ENCODE data around the gene REELD1.

REELD1 gene

DNA sequence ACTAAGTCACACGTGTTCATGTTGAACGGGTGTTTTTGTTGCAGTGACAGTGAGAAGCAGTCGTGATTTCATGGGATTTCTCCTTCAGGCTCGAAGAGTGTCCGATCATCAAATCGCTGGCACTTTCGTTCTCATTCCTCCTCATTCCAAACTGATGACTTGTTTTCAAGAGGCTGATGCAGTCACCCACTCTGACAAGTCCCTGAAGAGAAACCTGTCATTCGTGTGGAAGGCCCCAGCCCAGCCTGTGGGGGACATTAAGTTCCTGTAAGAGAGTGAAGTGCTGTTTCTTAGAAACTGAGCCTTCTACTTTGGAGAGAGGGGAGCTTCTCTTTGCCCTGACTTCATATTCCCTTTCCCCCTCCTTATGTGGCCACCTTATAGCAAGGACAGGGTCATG lies 8.0 kb downstream of the REELD1 start:
- H3K9me3 ChIP-seq (ENCODE audit: insufficient read depth, low read depth, low read length) = no peaks in the 10 kb centered on the region
- H3K9ac ChIP-seq (ENCODE audit: low read depth, low read length, poor library complexity, severe bottlenecking) = no peak overlapping the region
- no peaks in the 10 kb centered on the region for H3K4me1 ChIP-seq (ENCODE audit: insufficient read depth, low read length, poor library complexity, severe bottlenecking)
- H3K4me3 ChIP-seq (ENCODE audit: low read length, poor library complexity, severe bottlenecking) = no peak overlapping the region
- no peaks in the 10 kb centered on the region for H3F3A ChIP-seq (ENCODE audit: low read depth)
- no peaks in the 10 kb centered on the region for H3K79me2 ChIP-seq (ENCODE audit: insufficient read depth, low read length)
- no peaks in the 10 kb centered on the region for H3K27me3 ChIP-seq (ENCODE audit: insufficient read depth, low read length, poor library complexity, severe bottlenecking)
- no peaks in the 10 kb centered on the region for H4K20me1 ChIP-seq (ENCODE audit: insufficient read depth, low read length, poor library complexity, severe bottlenecking)
- no peaks in the 10 kb centered on the region for H3K36me3 ChIP-seq (ENCODE audit: insufficient read depth, low read length)
- H2AFZ ChIP-seq (ENCODE audit: low read length) = no peak overlapping the region
- no peak for TF ChIP-seq EZH2phosphoT487 (IDR thresholded peaks at IDR 0.05; ENCODE audit: borderline replicate concordance)
- TF ChIP-seq, protein P1, sequence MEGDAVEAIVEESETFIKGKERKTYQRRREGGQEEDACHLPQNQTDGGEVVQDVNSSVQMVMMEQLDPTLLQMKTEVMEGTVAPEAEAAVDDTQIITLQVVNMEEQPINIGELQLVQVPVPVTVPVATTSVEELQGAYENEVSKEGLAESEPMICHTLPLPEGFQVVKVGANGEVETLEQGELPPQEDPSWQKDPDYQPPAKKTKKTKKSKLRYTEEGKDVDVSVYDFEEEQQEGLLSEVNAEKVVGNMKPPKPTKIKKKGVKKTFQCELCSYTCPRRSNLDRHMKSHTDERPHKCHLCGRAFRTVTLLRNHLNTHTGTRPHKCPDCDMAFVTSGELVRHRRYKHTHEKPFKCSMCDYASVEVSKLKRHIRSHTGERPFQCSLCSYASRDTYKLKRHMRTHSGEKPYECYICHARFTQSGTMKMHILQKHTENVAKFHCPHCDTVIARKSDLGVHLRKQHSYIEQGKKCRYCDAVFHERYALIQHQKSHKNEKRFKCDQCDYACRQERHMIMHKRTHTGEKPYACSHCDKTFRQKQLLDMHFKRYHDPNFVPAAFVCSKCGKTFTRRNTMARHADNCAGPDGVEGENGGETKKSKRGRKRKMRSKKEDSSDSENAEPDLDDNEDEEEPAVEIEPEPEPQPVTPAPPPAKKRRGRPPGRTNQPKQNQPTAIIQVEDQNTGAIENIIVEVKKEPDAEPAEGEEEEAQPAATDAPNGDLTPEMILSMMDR (conservative IDR thresholded peaks at IDR 0.05; ENCODE audit: low read length) = no peak
- H3K4me2 ChIP-seq (ENCODE audit: low read depth, low read length, poor library complexity, severe bottlenecking) = no peak overlapping the region
- no peaks in the 10 kb centered on the region for H3K9me2 ChIP-seq (replicated peaks; ENCODE audit: low read depth, low read length)

DNA sequence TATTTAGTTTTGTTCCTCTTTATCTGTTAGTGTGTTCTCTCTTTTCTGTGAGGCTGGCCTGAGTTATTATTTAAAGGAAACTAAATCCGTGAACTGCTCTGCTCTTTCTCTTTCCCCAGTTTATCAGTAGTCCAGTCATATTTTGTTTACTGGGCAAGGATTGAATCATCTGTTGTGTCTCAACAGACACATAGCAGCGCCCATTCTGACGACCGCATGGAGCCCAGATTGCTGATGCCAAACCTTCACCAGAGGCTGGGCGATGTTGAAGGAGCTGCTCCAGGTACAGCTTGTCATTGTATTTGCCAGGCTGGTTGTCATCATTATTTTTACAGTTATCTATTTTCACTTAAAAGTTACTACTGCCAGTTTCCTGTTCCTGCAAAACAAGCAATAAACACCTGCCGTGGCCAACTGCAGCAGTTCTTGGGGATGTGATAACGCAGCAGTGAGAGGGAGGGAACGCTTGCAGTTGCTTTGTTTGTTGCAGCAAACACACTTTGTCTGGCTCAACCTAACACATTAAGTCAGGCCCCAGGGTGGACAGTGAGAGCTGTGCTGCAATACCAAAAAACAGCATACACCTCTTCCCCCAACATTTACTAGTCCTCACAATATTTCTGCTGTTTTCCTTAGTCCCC lies 10.1 kb downstream of the REELD1 start:
- H3K4me1 ChIP-seq (ENCODE audit: insufficient read depth, low read length, poor library complexity, severe bottlenecking) = no peaks in the 10 kb centered on the region
- no peaks in the 10 kb centered on the region for H3K79me2 ChIP-seq (ENCODE audit: insufficient read depth, low read length)
- no peaks in the 10 kb centered on the region for H3F3A ChIP-seq (ENCODE audit: low read depth)
- peak overlapping the region; percentile 24; the same call in 1 of the 2 replicates for H2AFZ ChIP-seq (ENCODE audit: low read length)
- H3K36me3 ChIP-seq (ENCODE audit: insufficient read depth, low read length) = no peaks in the 10 kb centered on the region
- no peak for TF ChIP-seq EZH2phosphoT487 (IDR thresholded peaks at IDR 0.05; ENCODE audit: borderline replicate concordance)
- TF ChIP-seq, protein P1 (conservative IDR thresholded peaks at IDR 0.05; ENCODE audit: low read length) = no peak
- no peak overlapping the region for H3K4me2 ChIP-seq (ENCODE audit: low read depth, low read length, poor library complexity, severe bottlenecking)
- no peaks in the 10 kb centered on the region for H3K9me3 ChIP-seq (ENCODE audit: insufficient read depth, low read depth, low read length)
- no peaks in the 10 kb centered on the region for H3K27me3 ChIP-seq (ENCODE audit: insufficient read depth, low read length, poor library complexity, severe bottlenecking)
- H3K9me2 ChIP-seq (replicated peaks; ENCODE audit: low read depth, low read length) = no peaks in the 10 kb centered on the region
- H4K20me1 ChIP-seq (ENCODE audit: insufficient read depth, low read length, poor library complexity, severe bottlenecking) = no peaks in the 10 kb centered on the region
- no peak overlapping the region for H3K9ac ChIP-seq (ENCODE audit: low read depth, low read length, poor library complexity, severe bottlenecking)
- H3K4me3 ChIP-seq (ENCODE audit: low read length, poor library complexity, severe bottlenecking) = no peak overlapping the region

DNA sequence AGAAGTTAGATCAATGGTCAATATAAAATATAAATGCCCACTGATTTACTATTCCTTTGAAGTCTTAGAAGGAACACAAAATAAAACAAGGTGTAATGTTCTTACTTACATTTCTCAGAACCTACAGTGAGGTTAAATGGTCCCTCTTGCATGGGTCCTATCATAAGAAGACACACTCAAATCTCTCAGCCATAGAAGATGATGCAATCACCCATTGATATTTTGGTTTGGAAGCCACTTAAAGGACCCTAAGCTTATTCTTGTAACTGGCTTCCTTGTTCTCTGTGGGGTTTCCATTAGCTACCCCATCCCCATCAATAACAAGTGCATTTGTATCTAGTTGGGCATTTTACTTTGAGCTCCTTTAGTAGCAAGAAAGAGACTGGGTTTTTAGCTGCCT lies 15.1 kb downstream of the REELD1 start:
- Histone ChIP-seq H3K27me3 (ENCODE audit: insufficient read depth, low read length, poor library complexity, severe bottlenecking) (no peaks in the 10 kb centered on the region), H2AFZ (ENCODE audit: low read length) (no peak overlapping the region), H3K79me2 (ENCODE audit: insufficient read depth, low read length) (no peaks in the 10 kb centered on the region), H3K36me3 (ENCODE audit: insufficient read depth, low read length) (no peaks in the 10 kb centered on the region), H3K9me3 (ENCODE audit: insufficient read depth, low read depth, low read length) (no peaks in the 10 kb centered on the region), H3K9me2 (replicated peaks; ENCODE audit: low read depth, low read length) (no peaks in the 10 kb centered on the region), H3K4me3 (ENCODE audit: low read length, poor library complexity, severe bottlenecking) (no peak overlapping the region), H3F3A (ENCODE audit: low read depth) (no peaks in the 10 kb centered on the region), H3K4me1 (ENCODE audit: insufficient read depth, low read length, poor library complexity, severe bottlenecking) (peaks cover 7% of the 10 kb centered on the region), H4K20me1 (ENCODE audit: insufficient read depth, low read length, poor library complexity, severe bottlenecking) (no peaks in the 10 kb centered on the region), H3K4me2 (ENCODE audit: low read depth, low read length, poor library complexity, severe bottlenecking) (no peak overlapping the region), H3K9ac (ENCODE audit: low read depth, low read length, poor library complexity, severe bottlenecking) (no peak overlapping the region)
- no peak for TF ChIP-seq EZH2phosphoT487 (IDR thresholded peaks at IDR 0.05; ENCODE audit: borderline replicate concordance)
- TF ChIP-seq, protein P1 (conservative IDR thresholded peaks at IDR 0.05; ENCODE audit: low read length) = no peak

Measured in Loucy (cell line).